ENCODE measurements around the gene CAMSAP3.

- TF ChIP-seq CTCF (IDR thresholded peaks at IDR 0.05; ENCODE audit: low read depth, low read length) (no peak), EZH2phosphoT487 (IDR thresholded peaks at IDR 0.05; ENCODE audit: low read depth) (no peak)
These were observed 30.8 kb upstream of the CAMSAP3 start for GRCh38 chr19:7564866-7565265.
